HG02571 (cell line): ENCODE measurements around the gene LCP2.
A peak's percentile ranks its signal among the peaks of the same experiment; 100 is the strongest.

Experiments used
- ATAC-seq: cut with Tn5 transposase; IDR thresholded peaks from one replicate; pipeline ENCODE4 v1.9.1; 2021; ENCODE audit warnings: mild to moderate bottlenecking, moderate library complexity; ENCODE audit not compliant: unreplicated experiment

Gene LCP2

GRCh38 chr5:170296935-170297588 lies 515 bp downstream of the LCP2 start:
- ATAC-seq: no peak

GRCh38 chr5:170296036-170296934 lies 1.3 kb downstream of the LCP2 start:
- no peak for ATAC-seq

- no peak for ATAC-seq
Observed at GRCh38 chr5:170294556-170294955, 3.0 kb downstream of the LCP2 start.

- ATAC-seq: no peak
Observed at GRCh38 chr5:170294057-170294456, 3.5 kb downstream of the LCP2 start.

- peak; percentile 75 for ATAC-seq
Observed at GRCh38 chr5:170293273-170293672, 4.3 kb downstream of the LCP2 start.

- ATAC-seq: no peak
Observed at GRCh38 chr5:170292179-170293104, 5.1 kb downstream of the LCP2 start.

GRCh38 chr5:170290498-170290897 lies 7.1 kb downstream of the LCP2 start:
- no peak for ATAC-seq

- ATAC-seq: no peak
Observed at GRCh38 chr5:170289764-170290163, 7.8 kb downstream of the LCP2 start.

GRCh38 chr5:170289121-170289520 lies 8.5 kb downstream of the LCP2 start:
- no peak for ATAC-seq

GRCh38 chr5:170288551-170288950 lies 9.0 kb downstream of the LCP2 start:
- no peak for ATAC-seq

GRCh38 chr5:170288151-170288550 lies 9.4 kb downstream of the LCP2 start:
- ATAC-seq: no peak

GRCh38 chr5:170287532-170287931 lies 10.0 kb downstream of the LCP2 start:
- ATAC-seq: no peak

- ATAC-seq: no peak
Observed at GRCh38 chr5:170286386-170286925, 11.1 kb downstream of the LCP2 start.

- no peak for ATAC-seq
Observed at GRCh38 chr5:170285181-170285580, 12.4 kb downstream of the LCP2 start.

- ATAC-seq: no peak
Observed at GRCh38 chr5:170284231-170284630, 13.3 kb downstream of the LCP2 start.

GRCh38 chr5:170283296-170283695 lies 14.3 kb downstream of the LCP2 start:
- no peak for ATAC-seq

- no peak for ATAC-seq
Observed at GRCh38 chr5:170280011-170280493, 17.5 kb downstream of the LCP2 start.

- ATAC-seq: no peak
Observed at GRCh38 chr5:170279459-170279817, 18.1 kb downstream of the LCP2 start.

GRCh38 chr5:170278611-170279458 lies 18.7 kb downstream of the LCP2 start:
- ATAC-seq: peak; percentile 78

GRCh38 chr5:170277867-170278281 lies 19.7 kb downstream of the LCP2 start:
- no peak for ATAC-seq
